Measurements from ENCODE around the gene INPPL1.

The INPPL1 gene

GRCh38 chr11:72271980-72272379 is 47.4 kb downstream of the INPPL1 start:
- WGBS = 92% methylated on average over 1 of the region's 1 CpG
- Histone ChIP-seq H3K4me3 (ENCODE audit: low read length) (no peak overlapping the region), H3K27me3 (ENCODE audit: insufficient read depth, low read length) (no peaks in the 10 kb centered on the region), H3K9me3 (ENCODE audit: insufficient read depth, low read depth, low read length) (no peaks in the 10 kb centered on the region), H3K9ac (ENCODE audit: low read depth, low read length) (no peak overlapping the region), H3K4me1 (ENCODE audit: insufficient read depth, low read length) (no peaks in the 10 kb centered on the region), H3K36me3 (ENCODE audit: insufficient read depth, low read length) (no peaks in the 10 kb centered on the region), H3K27ac (ENCODE audit: low read depth, low read length) (no peak overlapping the region)

GRCh38 chr11:72274435-72274834 is 49.9 kb downstream of the INPPL1 start:
- WGBS = 97% methylated on average over 6 of the region's 6 CpGs
- Histone ChIP-seq H3K9ac (ENCODE audit: low read depth, low read length) (no peak overlapping the region), H3K4me1 (ENCODE audit: insufficient read depth, low read length) (no peaks in the 10 kb centered on the region)

GRCh38 chr11:72278905-72279304 is 54.3 kb downstream of the INPPL1 start:
- no peaks in the 10 kb centered on the region for H3K9me3 ChIP-seq (ENCODE audit: insufficient read depth, low read depth, low read length)
- no peaks in the 10 kb centered on the region for H3K36me3 ChIP-seq (ENCODE audit: insufficient read depth, low read length)
- no peak overlapping the region for H3K27ac ChIP-seq (ENCODE audit: low read depth, low read length)
- H3K4me3 ChIP-seq (ENCODE audit: low read length) = no peak overlapping the region
- H3K9ac ChIP-seq (ENCODE audit: low read depth, low read length) = no peak overlapping the region
- no peaks in the 10 kb centered on the region for H3K27me3 ChIP-seq (ENCODE audit: insufficient read depth, low read length)
- no peaks in the 10 kb centered on the region for H3K4me1 ChIP-seq (ENCODE audit: insufficient read depth, low read length)

More at GRCh38 chr11:72274435-72274834, 49.9 kb downstream of the INPPL1 start:
- H3K9me3 ChIP-seq (ENCODE audit: insufficient read depth, low read depth, low read length) = no peaks in the 10 kb centered on the region
- H3K36me3 ChIP-seq (ENCODE audit: insufficient read depth, low read length) = no peaks in the 10 kb centered on the region
- no peaks in the 10 kb centered on the region for H3K27me3 ChIP-seq (ENCODE audit: insufficient read depth, low read length)
- H3K4me3 ChIP-seq (ENCODE audit: low read length) = no peak overlapping the region
- H3K27ac ChIP-seq (ENCODE audit: low read depth, low read length) = no peak overlapping the region

- Histone ChIP-seq H3K9ac (ENCODE audit: low read depth, low read length) (no peak overlapping the region), H3K27me3 (ENCODE audit: insufficient read depth, low read length) (no peaks in the 10 kb centered on the region)
- 94% methylated on average over 12 of the region's 12 CpGs for WGBS
Measured at GRCh38 chr11:72280037-72280436, 55.5 kb downstream of the INPPL1 start.

GRCh38 chr11:72280726-72281315 is 56.3 kb downstream of the INPPL1 start:
- Histone ChIP-seq H3K27me3 (ENCODE audit: insufficient read depth, low read length) (no peaks in the 10 kb centered on the region), H3K9ac (ENCODE audit: low read depth, low read length) (no peak overlapping the region), H3K4me1 (ENCODE audit: insufficient read depth, low read length) (no peaks in the 10 kb centered on the region), H3K9me3 (ENCODE audit: insufficient read depth, low read depth, low read length) (no peaks in the 10 kb centered on the region), H3K27ac (ENCODE audit: low read depth, low read length) (no peak overlapping the region), H3K4me3 (ENCODE audit: low read length) (no peak overlapping the region), H3K36me3 (ENCODE audit: insufficient read depth, low read length) (no peaks in the 10 kb centered on the region)
- WGBS = 94% methylated on average over 24 of the region's 24 CpGs

More at GRCh38 chr11:72280037-72280436, 55.5 kb downstream of the INPPL1 start:
- H3K9me3 ChIP-seq (ENCODE audit: insufficient read depth, low read depth, low read length) = no peaks in the 10 kb centered on the region
- H3K27ac ChIP-seq (ENCODE audit: low read depth, low read length) = no peak overlapping the region
- H3K36me3 ChIP-seq (ENCODE audit: insufficient read depth, low read length) = no peaks in the 10 kb centered on the region
- no peaks in the 10 kb centered on the region for H3K4me1 ChIP-seq (ENCODE audit: insufficient read depth, low read length)
- no peak overlapping the region for H3K4me3 ChIP-seq (ENCODE audit: low read length)

- no peak overlapping the region for H3K27ac ChIP-seq (ENCODE audit: low read depth, low read length)
- no peaks in the 10 kb centered on the region for H3K27me3 ChIP-seq (ENCODE audit: insufficient read depth, low read length)
- H3K36me3 ChIP-seq (ENCODE audit: insufficient read depth, low read length) = no peaks in the 10 kb centered on the region
- no peak overlapping the region for H3K4me3 ChIP-seq (ENCODE audit: low read length)
- no peaks in the 10 kb centered on the region for H3K4me1 ChIP-seq (ENCODE audit: insufficient read depth, low read length)
- 95% methylated on average over 2 of the region's 2 CpGs for WGBS
- H3K9ac ChIP-seq (ENCODE audit: low read depth, low read length) = no peak overlapping the region
- H3K9me3 ChIP-seq (ENCODE audit: insufficient read depth, low read depth, low read length) = no peaks in the 10 kb centered on the region
Measured at GRCh38 chr11:72283947-72284346, 59.4 kb downstream of the INPPL1 start.

- no peak overlapping the region for H3K9ac ChIP-seq (ENCODE audit: low read depth, low read length)
- H3K4me3 ChIP-seq (ENCODE audit: low read length) = no peak overlapping the region
- H3K4me1 ChIP-seq (ENCODE audit: insufficient read depth, low read length) = no peaks in the 10 kb centered on the region
- H3K27ac ChIP-seq (ENCODE audit: low read depth, low read length) = no peak overlapping the region
- H3K36me3 ChIP-seq (ENCODE audit: insufficient read depth, low read length) = no peaks in the 10 kb centered on the region; the same call in 1 of the 2 replicates
- H3K27me3 ChIP-seq (ENCODE audit: insufficient read depth, low read length) = no peaks in the 10 kb centered on the region
- no peaks in the 10 kb centered on the region for H3K9me3 ChIP-seq (ENCODE audit: insufficient read depth, low read depth, low read length)
- WGBS = 96% methylated on average over 2 of the region's 2 CpGs
Measured at GRCh38 chr11:72287293-72287692, 62.7 kb downstream of the INPPL1 start.
